NCI-H1417 treated with DMSO at 0.1 percent for 48 hours (cell line): ENCODE data around the gene CCDC194.
"Not testable (repeated sequence)": the region's sequence is repeated elsewhere in the genome, so short reads cannot be mapped to it uniquely, and the experiment has no call there.

Experiments
- DNase-seq: peaks from one replicate; lab custom pipeline; 2025; lab: John Stamatoyannopoulos, UW

The CCDC194 gene

DNA sequence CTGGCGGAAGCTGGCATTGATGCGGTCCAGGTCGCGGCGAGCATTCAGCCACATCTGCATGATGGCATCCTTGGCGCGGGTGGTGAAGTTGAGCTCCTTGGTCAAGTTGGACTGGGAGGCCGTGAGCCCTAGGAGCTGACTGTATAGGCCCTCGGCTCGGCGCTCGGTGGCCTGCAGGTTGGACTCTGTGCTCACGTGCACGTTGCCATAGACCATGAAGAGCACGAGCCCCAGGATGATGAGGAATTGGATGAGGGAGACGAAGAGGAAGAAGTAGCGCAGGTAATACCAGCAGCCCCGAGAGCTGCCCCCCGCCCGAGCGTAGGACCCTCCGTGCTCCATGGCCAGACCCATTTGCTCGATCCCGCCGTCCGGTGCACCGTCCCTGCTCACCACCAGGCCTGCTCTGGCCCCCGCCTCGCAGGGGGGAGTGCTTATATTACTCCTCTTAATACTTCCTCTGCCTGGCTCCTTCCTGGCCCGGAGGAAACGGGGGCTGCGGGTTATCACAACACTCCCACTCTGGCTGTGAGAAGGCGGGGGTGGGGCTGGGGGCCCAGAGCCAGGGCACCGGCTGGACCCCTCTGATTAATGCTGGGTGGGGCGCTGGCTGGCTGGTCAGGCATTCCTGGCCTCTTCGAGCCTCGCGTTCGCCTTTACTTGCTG lies 16.9 kb downstream of the CCDC194 start, which contains the start of gene PLVAP:
Gene PLVAP (minus strand): TSS at position 408 of the 666 bp plus-strand sequence. CDS start 54 bp downstream, at position 354.
- no peak for DNase-seq

DNA sequence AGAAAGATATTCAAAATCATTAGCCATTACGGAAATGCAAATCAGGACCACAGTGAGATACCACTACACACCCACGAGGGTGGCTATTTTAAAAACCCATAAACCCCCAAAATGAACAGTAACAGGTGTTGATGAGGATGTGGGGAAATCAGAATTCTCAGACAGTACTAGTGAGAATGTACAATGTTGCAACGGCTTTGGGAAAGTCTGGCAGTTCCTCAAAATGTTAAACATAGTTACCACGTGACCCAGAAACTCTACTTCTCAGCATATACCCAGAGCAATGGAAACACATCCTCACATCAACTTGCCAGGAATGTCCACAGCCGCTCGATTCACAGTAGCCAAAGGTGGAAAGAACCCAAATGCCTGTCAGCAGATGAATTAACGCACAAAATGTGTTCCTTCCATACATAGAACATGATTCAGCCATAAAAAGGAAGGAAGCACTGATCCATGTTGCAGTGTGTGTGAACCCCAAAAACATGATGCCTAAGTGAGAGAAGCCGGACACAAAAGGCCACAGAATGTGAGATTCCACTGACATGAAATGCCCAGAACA lies 23.9 kb downstream of the CCDC194 start:
- DNase-seq, result no peak

DNA sequence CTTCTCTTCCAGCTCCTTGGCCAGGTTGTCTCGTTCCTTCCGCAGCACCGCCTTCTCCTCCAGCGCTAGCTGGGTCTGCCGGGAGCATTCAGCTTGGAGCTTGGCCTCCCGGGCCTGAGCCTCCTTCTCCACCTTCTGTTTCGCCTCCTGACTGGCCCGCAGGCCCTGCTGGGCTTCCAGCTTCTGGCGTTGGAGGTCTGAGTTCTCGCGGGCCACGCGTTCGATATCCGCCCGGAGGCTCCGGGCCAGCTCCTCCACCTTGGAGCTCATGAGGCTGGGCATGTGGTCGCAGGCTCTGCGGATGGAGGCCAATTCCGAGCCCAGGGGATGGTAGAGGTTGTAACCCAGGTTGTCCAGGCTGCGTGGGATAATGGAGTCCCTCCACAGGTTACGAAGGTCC lies 28.6 kb downstream of the CCDC194 start:
- DNase-seq, result no peak

DNA sequence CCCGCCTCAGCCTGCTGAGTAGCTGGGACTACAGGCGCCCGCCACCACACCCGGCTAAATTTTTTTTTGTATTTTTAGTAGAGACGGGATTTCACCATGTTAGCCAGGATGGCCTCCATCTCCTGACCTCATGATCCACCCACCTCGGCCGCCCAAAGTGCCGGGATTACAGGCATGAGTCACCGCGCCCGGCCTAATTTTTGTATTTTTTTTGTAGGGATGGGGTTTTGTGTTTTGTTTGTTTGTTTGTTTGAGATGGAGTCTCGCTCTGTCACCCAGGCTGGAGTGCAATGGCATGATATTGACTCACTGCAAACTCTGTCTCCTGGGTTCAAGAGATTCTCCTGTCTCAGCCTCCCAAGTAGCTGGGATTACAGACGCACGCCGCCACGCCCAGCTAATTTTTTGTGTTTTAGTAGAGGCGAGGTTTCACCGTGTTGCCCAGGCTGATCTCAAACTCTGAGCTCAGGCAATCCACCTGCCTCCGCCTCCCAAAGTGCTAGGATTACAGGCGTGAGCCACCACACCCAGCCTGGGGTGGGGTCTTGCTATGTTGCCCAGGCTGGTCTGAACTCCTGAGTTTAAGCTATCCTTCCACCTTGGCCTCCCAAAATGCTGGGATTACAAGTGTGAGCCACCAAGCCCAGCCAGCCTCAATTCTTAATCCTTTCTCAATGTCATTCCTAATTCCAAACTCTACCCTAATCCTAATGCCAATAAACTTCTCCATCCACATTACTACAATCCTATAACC lies 30.0 kb downstream of the CCDC194 start:
- not testable (repeated sequence) for DNase-seq

DNA sequence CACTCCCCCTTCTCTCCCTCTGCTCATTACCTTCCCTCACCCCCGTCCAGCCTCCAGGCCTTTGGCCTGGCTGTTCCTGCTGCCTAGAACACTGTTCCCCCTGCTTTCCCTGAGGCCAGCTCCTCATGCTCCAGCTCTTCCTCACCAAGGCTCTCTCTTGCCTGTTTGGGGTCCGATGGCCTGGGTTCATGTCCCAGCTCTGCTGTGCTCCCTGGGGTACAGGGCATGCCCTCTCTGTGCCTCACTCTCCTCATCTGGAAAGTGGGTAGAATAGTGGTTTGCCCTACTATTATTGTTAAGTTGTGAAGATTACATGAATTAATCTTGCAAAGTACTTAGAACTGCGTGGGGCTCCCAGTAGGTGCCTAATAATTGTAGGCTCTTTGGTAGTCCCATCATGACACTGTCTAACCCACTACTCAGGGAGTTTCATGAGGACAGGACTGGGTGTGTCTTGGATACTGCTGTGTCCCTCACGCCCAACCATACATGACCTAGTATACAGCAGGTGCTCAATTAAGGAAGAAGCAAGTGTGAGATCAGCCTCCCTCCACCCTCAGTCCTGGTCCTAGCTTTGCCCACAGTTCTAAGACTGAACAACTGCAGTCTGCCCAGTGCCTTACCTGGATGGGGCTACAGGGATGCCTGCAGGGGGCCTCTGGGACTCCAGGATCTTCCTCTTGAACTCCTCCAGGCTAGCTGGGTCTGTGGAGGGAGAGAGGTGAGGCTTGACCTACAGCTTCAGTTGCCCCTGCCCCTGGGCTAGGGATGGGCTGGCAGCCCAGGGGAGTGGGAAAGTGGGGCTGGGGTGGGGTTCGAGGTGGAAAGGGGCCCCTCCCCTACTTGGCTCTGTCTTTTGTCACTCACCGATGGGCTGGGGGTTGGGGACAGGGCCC lies 33.8 kb downstream of the CCDC194 start:
- DNase-seq, result no peak

DNA sequence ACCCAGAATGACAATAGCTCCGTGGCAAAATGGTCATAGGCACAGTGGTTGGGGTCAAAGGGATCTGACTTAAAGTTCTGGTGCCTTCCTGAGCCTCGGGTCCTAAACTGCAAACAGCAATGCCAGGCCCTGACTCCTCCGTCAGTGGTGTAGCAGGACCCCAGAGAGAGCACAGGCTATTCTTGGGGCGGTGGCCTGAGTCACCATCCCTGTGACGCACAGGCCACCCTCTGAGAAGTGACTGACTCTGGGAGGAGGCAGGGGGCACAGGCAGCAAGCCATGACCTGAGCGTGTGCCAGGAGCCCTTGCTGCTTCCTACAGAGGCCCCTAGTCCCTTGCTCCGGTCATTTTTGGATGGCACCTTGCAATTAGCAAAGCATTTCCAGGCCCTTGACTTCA lies 35.6 kb downstream of the CCDC194 start:
- no peak for DNase-seq

DNA sequence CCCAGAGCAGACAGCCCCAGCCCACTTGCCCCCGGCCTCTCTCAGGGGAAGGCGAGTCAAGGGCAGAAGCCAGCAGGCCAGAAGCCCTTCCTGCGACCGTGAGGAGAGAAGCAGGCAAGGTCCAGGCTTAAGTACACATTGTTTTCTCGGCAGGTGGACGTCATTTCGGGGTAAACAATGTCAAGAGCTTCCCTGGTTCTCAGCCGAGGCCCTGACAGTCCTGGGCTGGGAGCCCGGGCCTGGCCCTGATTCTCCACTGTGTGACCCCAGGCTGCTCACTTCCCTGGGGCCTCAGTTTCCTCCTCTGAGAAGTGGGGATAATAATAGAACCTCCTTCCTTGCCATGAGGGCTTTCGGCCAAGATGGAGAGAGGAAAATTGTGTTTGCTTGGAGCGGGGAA lies 36.3 kb downstream of the CCDC194 start:
- no peak for DNase-seq

DNA sequence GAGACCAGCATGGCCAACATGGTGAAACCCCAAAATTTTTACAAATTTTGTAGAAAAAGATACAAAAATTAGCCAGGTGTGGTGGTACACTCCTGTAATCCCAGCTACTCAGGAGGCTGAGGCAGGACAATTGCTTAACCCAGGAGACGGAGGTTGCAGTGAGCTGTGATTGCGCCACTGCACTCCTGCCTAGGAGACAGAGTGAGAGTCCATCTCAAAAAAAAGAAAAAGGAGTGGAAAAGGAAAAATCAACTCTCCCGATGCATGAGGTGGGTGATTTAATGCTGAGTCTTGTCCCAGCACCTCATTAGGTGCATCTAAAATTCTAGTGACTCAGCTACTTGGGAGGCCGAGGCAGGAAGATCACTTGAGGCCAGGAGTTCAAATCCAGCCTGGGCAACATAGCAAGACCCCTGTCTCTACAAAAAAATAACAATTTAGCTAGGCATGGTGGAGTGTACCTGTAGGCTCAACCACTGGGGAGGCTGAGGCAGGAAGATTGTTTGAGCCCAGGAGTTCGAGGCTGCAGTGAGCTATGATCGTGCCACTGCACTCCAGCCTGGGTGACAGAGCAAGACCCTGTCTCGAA lies 36.8 kb downstream of the CCDC194 start:
- DNase-seq, result no peak

DNA sequence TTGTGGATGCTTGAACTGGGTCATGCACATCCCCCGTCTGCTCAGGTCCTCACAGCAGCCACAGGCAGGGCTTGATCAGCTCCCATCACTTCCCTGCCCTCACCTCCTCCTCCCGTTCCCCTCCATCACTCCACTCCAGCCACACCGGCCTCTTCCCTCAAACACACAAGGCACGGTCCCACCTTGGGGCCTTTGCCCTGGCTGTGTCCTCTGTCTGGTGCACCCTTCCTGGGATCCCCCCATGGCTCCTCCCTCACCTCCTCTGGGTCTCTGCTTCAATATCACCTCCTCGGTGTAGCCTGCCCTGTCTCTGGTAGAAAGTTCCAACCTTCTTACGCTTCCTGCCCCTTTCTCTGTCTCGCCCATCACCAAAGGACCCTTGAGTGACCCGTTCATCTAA lies 40.6 kb downstream of the CCDC194 start:
- DNase-seq, result no peak

DNA sequence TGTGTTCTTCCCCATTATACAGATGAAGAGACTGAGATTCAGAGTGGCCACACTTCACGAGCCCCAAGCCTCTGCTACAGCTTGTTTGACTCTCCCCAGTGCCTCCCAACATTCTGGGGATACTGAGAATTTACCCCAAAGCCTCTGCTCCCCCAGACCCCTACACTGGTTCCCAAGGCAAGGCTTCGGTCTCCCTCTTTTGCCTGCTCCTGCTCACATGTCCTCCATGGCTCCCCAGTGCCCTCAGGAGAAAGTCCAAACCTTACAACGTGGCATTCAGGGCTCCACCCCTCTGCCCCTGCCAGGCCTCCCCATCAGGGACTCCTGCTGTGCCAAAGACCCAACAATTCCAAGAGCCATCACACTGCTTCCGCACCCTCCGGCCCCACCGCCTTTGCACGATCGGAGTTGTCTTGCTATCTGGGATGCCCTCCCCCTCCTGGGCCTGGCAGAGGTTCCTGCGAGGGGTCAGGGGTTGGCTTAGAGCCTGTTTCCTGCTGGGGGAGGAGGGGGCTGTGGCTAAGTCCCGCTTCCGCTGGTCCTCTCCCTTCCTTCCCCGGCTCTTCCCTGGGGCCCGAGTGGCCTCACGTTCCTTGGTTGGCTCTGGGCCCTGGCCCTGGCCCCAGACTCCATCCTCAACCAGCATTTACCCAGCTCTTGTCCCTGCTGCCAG lies 41.3 kb downstream of the CCDC194 start:
- no peak for DNase-seq

DNA sequence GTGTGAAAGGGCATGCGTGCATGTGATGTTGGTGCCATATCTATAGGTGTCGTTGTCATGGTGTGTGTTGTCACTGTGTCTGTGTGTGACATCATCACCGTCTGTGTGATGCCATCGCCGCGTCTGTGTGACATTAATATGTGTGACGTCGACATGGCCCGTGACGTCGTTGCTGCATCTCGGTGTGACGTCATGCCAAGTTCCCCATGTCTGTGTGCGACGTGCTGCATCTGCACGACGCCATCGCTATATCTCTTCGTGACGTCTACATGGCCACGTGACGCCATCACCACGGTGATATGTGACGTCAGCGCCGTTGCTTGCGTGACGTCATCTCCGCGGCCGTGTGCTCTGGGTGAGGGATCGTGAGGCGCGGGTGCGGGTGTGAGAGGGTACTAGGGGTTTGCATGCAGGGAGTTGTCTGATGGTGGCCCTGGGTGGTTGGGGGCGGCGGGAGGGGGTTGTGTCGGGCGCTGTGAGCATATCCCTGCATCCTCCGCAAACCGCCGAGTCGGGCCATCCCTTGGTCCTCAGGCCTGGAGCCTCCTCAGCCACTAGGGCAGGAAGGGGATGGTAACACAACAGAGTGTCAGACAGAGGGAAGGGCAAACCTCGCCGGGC lies 42.1 kb downstream of the CCDC194 start:
- no peak for DNase-seq

DNA sequence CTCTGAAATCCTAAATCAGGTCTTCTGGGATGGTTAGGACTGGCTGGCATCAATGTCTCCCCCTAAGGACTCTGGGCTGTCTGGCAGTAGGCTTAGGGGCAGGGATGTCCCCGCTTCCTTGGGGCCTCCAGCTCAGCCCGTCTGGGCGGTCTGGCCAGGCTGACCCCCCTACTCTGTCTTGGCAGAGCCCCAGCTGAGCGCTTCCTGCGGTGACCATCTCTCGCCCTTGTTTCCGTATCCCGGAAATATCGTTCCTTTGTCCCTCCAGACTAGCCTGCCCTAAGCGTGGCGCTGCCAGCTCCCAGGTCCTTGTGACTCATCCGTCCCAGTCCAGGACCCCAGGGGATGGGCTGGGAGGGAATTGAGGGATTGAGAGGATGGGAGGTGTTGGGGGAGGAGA lies 45.3 kb downstream of the CCDC194 start:
- no peak for DNase-seq

DNA sequence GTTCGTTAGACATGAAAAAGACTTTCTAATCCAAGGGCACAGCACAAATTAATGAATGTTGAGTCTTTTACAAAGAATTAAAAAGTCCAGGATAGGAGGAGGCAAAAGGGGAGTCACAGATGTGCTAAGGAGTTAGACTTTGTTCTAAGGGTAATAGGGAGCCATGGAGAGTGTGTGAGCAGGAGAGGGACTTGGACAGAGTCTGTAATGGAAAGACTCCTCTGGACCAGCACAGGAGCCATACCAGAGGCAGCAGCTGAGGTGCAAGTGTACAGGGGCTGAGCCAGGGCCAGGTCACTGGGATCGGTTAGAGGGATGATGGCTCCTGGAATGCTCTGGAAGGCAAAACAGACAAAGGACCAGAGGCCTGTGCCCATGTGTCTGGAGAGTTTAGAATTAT lies 46.1 kb downstream of the CCDC194 start:
- no peak for DNase-seq

DNA sequence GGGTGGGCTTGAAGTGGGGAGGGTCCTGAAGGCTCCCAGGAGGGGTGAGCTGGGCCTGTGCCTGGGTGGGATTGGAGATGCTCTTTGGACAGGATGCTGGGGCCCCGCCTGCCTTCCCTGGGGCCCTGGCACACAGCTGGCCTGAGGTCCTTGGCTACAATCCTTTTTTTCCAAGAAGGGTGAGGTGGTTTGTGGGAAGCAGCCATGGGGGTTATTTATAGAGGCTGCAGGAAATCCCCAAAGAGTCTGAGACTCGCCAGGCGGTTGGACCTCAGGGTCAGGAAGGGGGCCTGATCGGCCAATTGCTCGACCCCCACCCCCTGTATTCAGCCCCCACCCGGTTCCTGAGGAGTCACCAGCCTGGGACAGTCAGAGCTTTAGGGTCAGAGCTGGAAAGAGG lies 46.6 kb downstream of the CCDC194 start:
- no peak for DNase-seq

DNA sequence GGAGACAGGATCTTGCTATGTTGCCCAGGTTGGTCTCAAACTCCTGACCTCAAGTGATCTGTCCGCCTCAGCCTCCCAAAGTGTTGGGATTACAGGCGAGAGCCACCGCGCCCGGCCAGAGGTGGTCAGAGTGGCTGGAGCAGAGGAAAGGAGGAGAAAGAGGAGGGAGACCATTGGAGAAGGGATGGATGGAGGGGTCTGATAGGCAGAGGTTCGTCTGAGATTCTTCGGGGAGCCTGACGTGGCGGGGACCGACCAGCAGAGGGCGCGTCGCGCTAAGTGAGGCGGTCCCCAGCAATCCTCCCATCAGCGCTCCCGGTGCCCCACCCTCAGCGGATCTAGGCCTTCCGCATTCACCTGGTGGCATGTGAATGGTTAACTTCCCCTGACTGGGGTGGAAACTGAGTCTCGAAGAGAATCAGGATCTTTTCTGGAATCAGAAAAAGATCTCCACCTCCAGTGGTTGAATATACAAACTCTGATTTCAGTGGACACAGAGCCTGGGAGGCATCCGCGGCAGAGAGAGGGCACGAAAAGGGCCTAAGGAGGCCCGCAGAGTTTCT lies 47.8 kb downstream of the CCDC194 start:
- DNase-seq, result no peak

DNA sequence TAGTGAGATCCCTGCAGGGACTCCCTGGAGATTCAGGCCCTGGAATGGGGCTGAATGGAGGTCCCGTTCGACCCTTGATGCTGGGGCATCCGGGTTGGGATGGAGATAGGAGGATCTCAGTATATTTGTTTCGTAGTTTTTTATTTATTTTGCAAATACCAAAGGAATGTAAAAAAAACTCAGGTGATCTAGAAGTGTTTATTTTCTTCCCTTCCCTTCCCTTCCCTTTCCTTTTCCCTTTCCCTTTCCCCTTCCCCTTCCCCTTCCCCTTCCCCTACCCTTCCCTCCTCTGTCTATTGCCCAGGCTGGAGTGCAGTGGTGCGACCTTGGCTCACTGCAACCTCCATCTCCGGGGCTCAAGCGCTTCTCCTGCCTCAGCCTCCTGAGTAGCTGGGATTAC lies 52.2 kb downstream of the CCDC194 start:
- DNase-seq, result no peak

DNA sequence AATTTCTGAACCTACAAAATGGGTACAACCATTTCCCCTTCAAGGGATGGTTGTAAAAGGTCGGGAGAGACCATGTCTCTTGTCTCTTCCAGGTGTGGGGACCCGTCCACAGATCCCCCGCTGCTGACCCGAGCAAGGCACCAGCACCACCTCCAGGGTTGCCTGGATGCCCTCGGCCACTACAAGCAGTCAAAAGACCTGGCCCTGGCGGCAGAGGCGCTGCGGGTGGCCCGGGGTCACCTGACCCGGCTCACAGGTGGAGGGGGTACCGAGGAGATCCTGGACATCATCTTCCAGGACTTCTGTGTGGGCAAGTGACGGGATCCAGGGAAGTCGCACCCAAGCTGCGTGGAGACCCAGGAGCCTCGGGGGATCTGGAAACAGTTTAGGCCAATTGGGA lies 52.6 kb downstream of the CCDC194 start:
- no peak for DNase-seq

DNA sequence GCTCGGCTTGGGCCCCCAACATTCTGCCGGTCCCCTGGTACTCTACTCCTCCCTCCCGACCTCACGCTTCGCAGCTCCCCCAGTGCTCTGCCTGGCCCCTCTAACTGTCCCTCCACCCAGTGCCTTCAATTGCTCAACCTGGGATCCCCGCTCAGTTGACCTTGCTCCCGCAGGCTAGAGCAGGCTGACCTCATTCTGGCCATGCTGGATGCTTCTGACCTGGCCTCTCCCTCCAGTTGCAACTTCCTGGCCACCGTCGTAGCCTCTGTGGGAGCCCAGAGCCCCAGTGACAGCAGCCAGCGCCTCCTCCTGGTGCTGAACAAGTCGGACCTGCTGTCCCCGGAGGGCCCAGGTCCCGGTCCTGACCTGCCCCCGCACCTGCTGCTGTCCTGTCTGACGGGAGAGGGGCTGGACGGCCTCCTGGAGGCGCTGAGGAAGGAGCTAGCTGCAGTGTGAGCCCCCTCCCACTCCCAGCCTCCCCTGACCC lies 53.1 kb downstream of the CCDC194 start:
- DNase-seq, result no peak
